ENCODE measurements around the gene ARRDC5.

DNA sequence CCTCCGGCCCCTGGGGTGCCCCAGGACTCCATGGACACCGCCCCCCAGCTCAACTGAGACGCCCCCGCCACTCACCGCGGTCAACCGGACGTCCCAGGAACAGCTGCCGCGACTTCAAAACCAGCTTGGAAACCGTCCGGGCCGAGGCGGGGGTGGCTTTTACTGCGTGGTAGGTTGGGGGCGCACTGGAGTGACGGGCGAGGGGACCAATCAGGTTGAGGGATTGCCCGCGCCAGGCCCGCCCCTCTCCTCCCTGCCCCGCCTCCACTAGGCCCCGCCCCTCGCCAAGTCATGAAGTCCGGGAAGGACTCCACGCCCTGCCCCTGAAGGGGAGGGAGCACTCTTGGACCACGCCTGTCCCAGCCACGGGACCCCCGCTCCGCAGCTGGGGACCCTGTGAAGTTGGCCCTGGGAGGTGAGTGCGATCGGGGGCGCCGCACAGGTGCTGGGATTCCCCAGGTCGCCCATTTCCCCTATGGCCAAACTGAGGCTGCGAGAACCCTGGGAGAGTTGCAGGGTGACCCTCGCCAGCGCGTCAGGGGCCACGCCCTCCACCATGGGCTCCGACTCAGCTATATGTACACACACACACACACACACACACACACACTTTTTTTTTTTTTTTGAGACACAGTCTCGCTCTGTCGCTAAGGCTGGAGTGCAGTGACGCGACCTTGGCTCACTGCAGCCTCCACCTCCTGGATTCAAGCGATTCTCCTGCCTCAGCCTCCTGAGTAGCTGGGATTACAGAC lies 35.0 kb downstream of the ARRDC5 start, which contains the start of gene PLIN3:
- TF ChIP-seq, protein P1, sequence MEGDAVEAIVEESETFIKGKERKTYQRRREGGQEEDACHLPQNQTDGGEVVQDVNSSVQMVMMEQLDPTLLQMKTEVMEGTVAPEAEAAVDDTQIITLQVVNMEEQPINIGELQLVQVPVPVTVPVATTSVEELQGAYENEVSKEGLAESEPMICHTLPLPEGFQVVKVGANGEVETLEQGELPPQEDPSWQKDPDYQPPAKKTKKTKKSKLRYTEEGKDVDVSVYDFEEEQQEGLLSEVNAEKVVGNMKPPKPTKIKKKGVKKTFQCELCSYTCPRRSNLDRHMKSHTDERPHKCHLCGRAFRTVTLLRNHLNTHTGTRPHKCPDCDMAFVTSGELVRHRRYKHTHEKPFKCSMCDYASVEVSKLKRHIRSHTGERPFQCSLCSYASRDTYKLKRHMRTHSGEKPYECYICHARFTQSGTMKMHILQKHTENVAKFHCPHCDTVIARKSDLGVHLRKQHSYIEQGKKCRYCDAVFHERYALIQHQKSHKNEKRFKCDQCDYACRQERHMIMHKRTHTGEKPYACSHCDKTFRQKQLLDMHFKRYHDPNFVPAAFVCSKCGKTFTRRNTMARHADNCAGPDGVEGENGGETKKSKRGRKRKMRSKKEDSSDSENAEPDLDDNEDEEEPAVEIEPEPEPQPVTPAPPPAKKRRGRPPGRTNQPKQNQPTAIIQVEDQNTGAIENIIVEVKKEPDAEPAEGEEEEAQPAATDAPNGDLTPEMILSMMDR (IDR thresholded peaks at IDR 0.05; ENCODE audit: insufficient read depth, low read depth, low read length): no peak
- no peak for TF ChIP-seq EZH2 (IDR thresholded peaks at IDR 0.05; ENCODE audit: insufficient read depth, low read length)

Measured in astrocyte (in vitro differentiated cells and primary cell).